ENCODE results near the gene SRSF1.
"Not testable (repeated sequence)": the region's sequence is repeated elsewhere in the genome, so short reads cannot be mapped to it uniquely, and the experiment has no call there.

The SRSF1 gene

DNA sequence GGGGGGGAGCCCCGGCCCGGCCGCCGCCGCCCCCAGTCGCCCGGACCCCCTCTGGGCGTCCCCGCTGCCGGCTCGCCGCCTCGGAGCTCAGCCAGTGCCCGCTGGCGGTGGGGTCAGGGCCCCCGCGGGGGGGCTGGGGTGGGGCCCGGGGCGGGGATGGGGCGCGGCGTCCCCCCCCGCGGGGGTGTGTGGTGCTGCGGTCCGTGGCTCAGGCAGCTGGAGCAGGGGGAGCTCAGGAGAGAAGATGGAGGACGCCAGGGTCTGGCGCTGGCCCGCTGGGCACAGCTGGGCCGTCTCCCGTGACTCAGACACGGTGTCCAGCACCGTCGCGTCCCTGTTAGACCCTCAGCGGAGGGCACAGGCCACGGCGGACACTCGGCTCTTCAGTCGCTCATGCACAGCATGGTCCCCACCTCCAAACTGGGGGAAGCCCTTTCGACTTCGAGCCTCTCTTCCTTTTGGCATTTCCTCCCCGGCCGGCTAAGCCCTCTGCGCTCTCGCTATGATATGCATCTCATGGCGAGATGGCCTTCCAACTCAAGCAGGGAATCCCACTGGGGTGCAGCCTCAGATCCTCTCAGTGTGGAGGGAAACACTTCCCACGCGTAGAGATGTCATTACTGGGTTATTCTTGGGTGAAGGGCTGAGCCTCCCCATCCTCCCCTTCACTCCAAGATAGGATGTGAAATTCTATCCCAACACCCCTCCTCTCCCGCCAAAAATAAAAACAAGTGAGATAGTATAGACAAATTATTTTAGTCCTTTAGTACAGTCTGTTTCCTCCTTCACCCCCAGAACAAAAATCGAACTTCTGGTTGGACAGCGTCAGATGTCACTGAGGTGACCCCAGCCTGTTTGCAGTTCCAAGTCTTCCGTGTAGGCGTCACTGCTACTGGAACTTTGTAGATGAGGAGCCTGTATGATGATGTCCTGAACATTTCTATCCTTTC is 18.5 kb downstream of the SRSF1 start:
- DNase-seq (ENCODE audit: low read depth), result peak; percentile 42

DNA sequence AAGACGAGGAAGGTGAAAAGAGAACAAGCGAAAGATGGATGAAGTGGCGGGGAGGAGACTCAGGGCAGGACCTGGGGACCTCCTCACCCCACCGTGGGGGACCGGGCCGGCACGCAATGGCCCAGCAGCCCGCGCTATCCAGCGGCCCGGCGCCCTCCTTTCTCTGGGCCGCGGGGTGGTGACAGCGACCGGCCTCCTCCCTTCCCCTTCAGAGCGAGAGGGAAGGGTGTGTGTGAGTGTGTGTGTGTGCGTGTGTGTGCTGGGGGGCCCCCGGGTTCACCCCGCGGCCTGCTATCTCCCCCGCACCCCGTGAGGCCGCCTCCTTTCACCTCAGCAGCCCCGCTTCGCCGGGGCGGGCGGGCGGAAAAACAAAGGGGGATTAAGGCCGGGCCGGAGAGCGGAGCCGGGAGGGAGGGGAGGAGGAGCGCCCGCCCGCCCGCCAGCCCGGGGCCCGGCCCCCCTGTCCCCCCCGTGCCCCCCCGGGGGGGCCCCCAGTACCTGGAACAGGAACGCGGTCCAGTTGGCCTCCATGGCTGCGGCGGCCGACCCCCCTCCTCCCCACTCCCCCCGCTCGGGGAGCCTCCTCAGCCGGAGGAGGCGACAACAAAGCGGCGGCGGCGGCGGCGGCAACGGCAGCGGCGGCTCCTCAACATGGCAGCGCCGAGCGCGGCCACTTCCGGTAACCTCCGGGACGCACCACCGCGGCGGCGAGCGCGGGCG is 19.3 kb downstream of the SRSF1 start, which contains the start of gene VEZF1:
VEZF1 (minus strand) TSS at position 674 of the 720 bp plus-strand sequence; CDS start at position 531, 143 bp downstream.
- peak; percentile 49 for DNase-seq (ENCODE audit: low read depth)

DNA sequence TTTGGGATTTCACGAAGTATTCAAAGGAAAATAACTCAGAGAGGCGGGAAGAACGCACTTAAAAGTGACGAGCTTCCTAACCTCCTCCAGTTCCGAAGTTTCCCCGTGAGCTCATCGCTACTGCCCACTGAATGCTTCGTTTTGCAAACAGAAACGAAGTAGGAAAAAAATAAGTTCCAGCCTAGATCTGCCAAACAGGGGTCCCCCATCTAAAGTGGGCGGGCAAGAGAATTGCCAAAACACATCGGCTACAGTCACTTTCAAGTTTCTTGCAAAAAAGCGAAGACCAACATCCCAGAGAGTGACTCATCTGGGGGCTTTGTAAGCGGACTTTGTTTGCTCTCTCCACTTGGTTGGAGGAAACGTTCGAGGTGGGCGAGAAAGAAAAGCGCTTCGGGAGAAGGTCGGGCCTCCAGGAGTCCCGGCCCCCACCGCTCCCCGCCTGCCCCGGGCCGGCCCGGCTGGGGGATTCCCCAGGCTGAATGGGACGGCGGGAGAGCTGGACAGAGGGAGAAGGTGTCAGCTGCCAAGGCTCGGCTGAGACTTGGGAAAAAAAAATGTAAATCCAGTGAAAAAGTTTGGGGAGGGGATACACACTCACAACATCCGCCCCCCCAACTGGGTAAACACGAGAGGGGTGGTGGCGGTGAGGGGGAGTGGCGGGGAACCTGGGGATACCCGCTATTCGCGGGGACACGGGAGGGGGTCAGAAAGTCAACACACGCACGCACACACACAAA is 20.0 kb downstream of the SRSF1 start:
- no peak for DNase-seq (ENCODE audit: low read depth)

DNA sequence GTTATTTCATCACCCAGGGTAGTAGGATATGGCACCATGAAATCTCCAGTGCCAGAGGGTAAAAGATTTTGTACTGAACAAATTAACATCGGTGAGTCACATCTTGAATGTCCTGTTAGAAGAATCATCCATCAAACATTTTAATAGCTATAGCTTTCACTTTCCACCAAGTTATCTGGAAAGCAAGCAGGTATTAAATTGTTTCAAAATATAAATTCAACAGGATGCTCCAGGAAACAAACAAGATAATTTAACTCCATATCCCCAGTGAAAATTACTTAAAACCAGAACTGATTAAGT is 21.4 kb downstream of the SRSF1 start:
- no peak for DNase-seq (ENCODE audit: low read depth)

DNA sequence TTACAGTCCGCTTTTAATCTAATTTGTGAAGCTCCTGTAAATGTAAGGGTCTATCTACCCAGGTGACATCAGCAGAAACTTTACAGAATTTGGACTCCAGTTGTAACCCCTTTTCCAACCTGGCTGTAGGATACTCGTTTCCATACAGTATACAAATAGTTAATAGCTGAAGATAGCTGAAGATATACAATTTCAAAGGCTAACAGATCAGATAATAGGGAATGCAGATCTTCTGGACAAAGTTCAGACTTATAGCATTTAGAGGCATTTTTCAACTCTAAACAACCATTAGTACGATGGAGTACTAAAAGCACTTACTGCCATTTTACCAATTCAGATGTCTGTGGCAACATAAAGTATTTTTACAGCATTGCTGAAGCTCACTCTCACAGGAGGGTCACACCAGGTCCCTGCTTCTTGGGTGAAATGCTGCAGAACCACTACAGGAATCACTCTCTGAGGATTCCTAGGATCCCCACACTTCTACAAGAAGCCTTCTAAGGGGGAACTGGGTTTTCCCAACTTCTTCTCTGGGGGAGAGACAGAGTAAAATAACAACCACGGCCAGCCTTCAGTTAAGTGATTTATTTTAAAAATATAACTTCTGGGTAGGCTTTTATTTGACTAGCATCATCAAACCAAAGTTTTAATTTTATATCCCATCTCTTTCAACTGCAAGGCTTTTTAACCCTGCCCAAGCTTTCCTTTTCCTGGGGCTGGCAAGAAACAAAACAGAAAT is 21.9 kb downstream of the SRSF1 start:
- DNase-seq (ENCODE audit: low read depth), result no peak

DNA sequence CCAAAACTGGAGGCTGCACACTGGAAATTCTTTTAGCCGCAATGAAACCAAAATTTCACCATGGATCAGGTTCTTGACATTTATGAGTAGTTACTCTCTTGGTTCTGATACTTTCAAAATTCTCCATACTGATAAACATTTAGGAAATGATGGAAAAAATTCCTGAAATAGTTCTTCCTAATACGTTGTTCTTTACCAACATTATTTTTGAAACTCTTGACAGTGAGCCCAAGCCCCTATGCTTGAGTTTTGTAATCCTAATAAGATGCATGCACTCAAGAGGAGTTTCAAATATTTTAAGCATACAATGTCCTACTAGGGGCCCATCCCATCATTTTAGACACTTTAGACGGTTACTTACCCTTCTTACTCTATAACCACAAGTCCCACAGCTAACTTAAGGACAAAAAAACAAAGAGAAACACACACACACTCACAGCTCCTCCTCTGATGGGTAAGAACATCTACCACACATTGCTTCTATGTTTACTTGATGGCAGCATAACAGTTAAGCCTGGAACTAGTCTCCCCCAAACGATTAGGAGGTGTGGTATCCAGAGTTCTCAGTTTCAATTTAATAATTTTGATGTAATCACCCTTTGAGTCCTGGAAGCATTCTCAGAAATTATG is 22.7 kb downstream of the SRSF1 start:
- no peak for DNase-seq (ENCODE audit: low read depth)

DNA sequence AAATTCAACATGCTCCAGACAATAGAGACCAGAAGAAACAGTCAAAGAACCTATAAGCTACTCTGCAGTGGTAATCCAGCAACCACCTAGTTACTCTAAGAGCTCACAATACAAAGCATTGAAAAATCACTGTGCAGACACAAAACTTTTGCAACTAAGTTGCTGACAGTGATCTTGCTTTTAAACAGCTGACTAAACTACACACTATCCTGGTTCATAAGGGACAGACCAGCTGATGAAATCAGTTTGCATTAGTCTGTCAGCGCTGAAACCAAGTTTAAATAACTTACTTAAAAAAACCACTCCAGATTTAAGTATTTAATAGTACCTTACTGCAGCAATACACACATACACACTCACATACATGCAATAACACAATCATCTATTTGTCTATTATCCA is 23.6 kb downstream of the SRSF1 start:
- no peak for DNase-seq (ENCODE audit: low read depth)

DNA sequence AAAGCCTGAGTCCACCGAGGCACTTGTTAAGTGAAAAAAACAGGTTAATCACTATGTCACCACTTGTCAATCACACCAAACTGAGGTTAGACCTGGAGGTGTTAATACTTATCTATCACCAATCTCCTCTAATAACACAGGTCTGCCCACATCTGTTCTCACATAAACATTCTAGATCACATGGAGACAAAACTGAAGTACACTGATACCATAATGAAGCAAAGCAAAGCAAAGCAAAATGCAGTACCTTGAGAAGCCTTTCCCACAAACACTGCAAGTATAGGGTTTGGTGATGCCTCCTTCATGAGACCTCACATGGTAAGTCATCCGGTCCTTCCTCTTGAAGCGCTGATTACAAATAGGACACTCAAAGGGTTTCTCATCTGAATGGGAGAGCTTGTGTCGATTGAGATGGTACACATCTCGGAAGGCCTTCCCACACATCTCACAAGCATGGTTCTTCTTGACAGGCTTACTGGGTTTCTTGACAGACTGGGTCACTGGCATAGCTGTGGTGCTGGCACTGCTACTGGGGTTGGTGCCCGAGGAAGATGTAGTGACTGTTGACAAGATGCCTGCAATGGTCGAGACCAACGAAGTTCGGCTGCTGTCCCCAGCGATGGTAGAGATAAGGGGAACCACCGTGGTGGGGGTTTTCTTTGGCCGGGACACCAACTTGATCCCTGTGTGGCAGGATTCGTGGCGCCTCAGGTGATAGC is 24.4 kb downstream of the SRSF1 start:
- no peak for DNase-seq (ENCODE audit: low read depth)

DNA sequence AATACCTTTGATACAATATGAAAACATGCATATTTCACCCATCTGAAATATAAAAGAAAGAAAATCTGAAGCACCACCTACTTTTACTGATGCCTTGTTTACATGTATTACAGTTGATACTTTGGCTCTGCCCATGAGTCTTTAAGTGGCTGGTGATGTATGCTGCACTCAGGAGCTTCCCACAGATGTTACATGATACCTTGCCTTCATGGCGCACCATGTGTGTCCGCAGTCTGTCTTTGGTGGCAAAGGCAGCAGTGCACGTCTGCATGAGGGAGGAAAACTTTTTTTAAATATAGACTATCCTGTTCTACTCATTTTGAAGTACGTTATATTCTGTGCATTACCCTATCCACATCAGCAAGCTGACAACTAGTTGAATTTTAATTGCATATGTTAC is 26.5 kb downstream of the SRSF1 start:
- DNase-seq (ENCODE audit: low read depth), result no peak

DNA sequence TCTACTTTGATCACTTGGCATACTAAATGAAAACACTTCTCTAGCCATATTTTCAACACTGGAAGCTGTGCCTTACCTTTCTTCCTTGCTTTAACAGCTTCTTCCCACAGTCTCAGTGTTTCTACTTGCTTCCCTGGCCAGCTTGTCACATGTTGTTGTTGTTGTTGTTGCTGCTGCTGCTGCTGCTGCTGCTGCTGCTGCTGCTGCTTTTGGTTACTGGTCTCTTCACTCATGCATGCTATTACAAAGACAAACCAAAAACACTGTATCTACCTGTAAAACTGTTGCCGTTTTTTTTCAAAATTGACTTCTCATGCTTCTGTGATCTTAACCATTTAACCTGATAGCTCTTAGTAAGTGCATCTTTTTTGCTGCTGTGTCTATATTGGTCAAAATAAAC is 28.0 kb downstream of the SRSF1 start:
- DNase-seq (ENCODE audit: low read depth), result no peak

DNA sequence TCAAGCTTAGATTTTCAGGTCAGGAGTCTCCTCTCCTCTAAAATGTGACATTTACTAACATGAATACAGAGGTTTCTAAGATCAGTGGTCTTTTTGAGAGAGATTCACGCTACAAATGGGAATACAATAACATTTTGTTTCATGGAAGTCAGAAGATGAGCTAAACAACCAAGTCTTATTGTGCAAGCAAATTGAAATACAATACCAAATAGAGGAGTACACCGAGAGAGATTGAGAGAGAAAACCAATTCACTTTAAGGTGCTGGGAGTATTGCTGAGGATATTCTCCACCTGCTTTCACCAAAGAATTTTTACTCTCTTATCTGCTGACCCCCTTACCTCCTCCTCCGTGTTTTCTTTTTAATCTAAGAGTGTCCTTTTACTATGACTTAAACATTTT is 30.5 kb downstream of the SRSF1 start:
- DNase-seq (ENCODE audit: low read depth), result no peak

DNA sequence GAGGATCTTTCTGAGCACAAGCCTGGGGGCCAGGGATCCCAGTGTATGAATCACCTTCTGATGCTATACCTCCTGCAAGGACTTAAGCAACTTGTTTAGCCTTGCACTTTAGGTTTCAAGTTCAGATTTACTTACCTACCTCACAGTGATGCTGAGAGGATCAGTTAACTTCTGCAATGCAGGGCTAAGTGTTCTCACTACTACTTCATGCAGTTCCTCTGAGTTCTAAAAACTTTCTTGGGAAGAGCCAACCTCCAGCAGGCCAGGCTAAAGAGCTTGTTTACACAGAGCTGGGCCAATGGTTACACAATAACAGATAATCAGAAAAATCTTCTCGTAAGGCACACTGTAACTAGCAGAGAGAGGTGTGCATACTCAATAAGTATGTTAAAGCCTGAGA is 32.0 kb downstream of the SRSF1 start:
- no peak for DNase-seq (ENCODE audit: low read depth)

DNA sequence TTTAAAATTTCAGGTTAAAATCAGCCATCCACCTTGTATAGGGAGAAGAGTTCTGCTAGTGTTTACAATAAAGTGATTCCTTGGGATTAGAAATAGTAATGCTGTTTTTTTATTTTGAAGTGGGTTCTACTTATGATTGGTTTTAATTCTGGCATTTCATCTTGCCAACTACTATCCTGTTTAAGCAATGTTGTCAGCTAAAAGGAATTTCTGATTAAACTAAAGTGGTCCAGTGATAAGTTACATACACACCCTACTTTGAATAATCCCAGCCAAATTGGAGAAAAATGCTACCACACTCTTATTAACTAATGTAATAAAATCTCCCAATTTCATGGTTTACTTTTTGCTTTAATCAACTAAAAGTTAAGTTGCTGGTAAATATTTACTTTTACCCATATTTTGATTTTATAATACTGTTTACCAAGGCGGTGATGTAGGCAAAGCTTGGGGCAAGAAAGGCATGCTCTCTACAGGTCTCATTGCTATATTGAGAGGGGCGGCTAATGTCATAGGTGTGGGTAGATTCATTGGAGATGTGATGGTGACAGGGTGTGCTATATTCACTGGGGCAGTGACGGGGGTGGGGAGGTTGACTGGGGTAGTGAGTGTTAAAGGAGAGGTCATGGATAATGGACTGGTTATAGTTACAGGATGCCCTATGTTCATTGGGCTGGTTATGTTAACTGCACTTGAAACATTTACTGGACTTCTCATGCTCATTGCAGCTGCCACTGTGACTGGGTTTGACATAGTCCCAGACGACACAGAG is 32.8 kb downstream of the SRSF1 start:
- not testable (repeated sequence) for DNase-seq (ENCODE audit: low read depth)

DNA sequence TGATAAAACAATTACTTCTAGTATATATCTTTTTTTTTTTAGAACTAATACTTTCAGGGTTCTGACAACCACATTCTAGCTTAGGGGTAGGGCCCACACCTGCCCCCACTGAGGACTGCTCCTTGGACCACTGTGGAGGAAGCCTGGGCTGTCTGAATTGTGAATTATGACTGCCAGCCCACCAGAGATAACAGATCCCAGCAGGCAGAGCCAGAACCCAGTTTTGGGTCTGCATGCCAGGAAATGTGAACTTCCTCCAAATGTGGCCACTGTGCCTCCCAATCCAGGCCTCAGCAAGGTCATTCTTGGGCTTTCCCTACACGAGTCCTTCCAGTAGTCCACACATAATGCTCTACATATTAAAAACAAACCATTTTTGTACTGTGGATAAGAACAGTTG is 34.9 kb downstream of the SRSF1 start:
- no peak for DNase-seq (ENCODE audit: low read depth)

DNA sequence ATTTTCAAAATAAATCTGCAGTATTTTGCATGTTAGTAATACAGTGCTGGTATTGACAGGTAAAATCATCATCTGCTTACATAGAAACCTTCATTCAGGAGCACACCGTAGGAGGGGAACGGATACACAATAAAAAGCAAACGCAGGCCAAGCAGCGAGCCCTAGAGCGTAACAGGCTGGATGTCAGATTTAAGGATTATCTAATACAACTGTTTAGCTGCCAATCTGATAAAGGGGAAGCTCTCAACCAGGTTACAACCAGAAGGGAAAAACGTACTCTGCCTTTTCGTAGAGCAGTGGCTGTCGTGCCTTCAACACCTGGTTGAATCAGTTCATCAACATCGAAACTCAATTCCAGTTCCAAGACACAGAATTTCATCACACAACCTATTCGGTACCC is 35.5 kb downstream of the SRSF1 start:
- no peak for DNase-seq (ENCODE audit: low read depth)

DNA sequence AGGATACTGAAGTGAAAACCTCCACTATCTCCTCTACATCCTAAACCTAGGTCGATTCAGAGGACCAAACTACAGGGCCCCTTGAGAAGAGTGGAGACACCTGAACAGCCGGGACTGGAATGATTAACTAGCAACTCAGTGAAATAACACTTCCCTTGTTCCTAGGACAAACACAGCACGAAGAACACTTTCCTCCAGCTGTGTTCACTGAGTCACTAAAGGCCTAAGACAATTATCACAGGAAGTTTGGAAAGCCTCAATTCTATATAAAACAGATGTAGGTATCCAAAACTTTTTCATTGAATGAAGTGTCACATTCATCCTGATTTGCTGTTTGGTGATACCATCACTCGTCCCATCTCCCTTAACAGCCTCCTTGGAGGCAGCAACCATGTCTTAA is 36.3 kb downstream of the SRSF1 start:
- no peak for DNase-seq (ENCODE audit: low read depth)

DNA sequence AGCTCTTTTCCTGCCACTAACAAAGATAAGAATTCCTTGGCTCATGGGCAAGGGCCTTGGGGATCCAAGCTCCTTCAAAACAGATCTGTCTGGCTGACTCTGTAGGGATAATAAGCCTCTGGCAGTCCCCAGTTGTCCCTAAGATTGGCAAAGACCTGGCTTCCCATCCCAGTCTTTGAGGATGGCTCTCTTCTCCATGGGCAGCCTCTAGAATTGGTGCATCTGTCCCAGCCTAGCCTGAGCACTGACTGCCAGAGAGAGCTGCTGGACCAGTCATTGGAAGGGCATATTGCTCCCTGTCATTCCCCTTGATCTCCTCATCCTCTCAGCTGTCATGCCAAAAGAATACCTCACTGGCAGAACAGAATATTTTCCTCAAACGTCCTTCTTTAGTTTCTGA is 38.6 kb downstream of the SRSF1 start:
- no peak for DNase-seq (ENCODE audit: low read depth)

DNA sequence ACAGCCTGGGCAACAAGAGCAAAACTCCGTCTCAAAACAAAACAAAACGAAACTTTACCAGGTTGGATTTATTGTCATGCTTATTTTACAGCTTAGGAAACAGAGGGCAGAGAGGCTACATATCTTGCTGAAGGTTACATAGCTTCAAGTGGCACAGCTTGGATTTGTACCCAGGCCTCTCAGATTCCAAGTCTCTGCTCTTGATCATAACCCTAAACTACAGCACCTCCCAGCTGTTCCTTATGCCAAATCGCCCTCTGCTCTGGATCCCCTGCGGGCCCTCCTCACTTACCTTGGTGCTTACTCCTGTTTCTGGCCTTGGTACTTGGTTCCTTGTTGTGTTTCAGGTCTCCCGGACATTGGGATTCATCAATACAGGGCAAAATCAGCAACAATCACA is 40.2 kb downstream of the SRSF1 start:
- DNase-seq (ENCODE audit: low read depth), result no peak

DNA sequence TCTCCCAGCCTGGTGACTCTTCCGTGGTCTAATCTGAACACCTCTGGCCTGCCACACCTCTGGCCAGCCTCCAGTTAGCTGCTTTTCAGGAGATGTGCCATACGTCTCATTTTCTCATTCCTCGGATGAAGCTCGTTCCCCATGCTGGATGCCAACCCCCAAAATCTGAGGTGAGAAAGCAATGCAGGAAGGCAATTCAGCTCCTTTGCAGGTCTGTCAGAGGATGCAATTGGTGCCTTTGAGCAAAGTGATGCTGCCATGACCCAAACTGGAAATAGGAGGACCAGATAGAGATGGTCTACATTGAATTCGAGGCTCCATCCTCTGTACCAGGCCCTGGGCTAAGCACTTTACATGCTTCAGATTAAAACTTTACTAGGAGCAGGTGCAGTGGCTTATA is 40.8 kb downstream of the SRSF1 start:
- DNase-seq (ENCODE audit: low read depth), result no peak

DNA sequence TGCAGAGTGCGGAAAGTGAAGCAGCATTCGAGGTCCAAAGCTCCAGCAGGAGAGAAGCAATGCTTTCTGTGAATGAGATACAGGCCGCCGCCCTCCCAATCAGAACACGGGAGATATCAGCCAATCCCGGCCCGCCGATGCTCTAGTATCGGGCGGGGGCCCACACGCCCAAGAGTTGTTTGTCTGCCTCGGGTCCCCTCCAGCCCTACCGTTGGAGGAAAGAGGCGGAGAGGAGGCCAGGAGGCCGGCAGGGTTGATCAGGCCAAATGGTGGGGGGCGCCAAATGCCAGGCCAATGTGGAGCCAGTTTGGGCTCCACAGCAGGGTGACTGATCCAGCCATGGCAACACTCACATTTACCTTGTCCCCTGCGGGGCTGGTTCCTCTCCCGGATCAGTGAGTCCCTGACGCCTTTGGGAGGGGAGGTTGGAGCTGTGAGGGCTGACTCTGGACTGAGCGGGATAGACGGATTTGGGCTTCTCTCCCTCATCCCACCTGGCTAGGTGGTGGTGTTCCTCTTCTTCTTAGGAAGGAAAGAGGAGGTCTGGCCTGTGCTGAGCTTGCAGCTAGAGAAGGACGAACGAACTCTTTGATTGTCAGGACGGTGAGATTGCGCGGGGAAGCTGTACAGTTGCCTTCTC is 41.4 kb downstream of the SRSF1 start:
- DNase-seq (ENCODE audit: low read depth), result no peak

Data from stimulated activated CD8-positive, alpha-beta memory T cell treated with anti-CD3 and anti-CD28 coated beads, Interleukin-7, amount 100 ng/mL, for 24 hours (primary cell).